Measurements from ENCODE around the gene SCAI. TPM values are rescaled to one million over a fixed set of nuclear protein-coding genes. Genes with fewer than 3 reads are reported as not detected.

The SCAI gene
- polyA plus RNA-seq, 2 of the 4 experiments (the other 2 are of a cell fraction) = 2.1 to 5.0 TPM

DNA sequence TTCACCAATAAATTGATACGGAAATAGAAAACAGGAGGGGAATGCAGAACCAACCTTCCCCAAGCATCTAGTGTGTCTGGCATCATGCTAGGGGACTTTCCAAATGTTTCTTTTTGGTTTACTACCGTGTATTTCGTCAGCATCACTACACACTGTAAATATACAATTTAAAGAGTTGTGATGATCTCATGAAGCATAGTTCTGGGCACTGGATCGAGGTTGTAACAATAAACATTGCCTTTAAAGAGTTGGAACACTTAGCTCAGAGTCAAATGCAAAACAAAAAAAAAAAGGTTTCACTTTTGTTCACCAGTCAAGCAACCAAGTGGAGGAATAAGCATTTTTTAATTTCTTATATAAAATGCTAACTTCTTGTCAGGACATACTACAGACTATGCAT lies 2.9 kb upstream of the SCAI start:
- H3K9me3 ChIP-seq = no peaks in the 10 kb centered on the region
- H3K27ac ChIP-seq = no peak overlapping the region
- TF ChIP-seq HEYL (CRISPR knock-in tag; IDR thresholded peaks at IDR 0.05) (no peak), TP53 (CRISPR knock-in tag; IDR thresholded peaks at IDR 0.05) (no peak), POLR2AphosphoS2 (conservative IDR thresholded peaks at IDR 0.05; ENCODE audit: low read length) (no peak), RARB (CRISPR knock-in tag; IDR thresholded peaks at IDR 0.05) (no peak), EHF (CRISPR knock-in tag; IDR thresholded peaks at IDR 0.05) (no peak), CHD2 (IDR thresholded peaks at IDR 0.05; ENCODE audit: low read length, partially characterized antibody) (no peak), ZC3H11A (IDR thresholded peaks at IDR 0.05) (no peak), HOXA7 (CRISPR knock-in tag; IDR thresholded peaks at IDR 0.05) (no peak), RAD21 (conservative IDR thresholded peaks at IDR 0.05 in 1 of 2, IDR thresholded peaks at IDR 0.05 in 1 of 2) (no peak), HOXB5 (CRISPR knock-in tag; IDR thresholded peaks at IDR 0.05) (no peak), POLR2A (IDR thresholded peaks at IDR 0.05; ENCODE audit: low read length) (no peak), SMC3 (IDR thresholded peaks at IDR 0.05) (no peak), GATA3 (IDR thresholded peaks at IDR 0.05; ENCODE audit: borderline replicate concordance) (no peak), MYC (IDR thresholded peaks at IDR 0.05; ENCODE audit: borderline replicate concordance, low read length) (no peak)
- TF ChIP-seq, protein P1, sequence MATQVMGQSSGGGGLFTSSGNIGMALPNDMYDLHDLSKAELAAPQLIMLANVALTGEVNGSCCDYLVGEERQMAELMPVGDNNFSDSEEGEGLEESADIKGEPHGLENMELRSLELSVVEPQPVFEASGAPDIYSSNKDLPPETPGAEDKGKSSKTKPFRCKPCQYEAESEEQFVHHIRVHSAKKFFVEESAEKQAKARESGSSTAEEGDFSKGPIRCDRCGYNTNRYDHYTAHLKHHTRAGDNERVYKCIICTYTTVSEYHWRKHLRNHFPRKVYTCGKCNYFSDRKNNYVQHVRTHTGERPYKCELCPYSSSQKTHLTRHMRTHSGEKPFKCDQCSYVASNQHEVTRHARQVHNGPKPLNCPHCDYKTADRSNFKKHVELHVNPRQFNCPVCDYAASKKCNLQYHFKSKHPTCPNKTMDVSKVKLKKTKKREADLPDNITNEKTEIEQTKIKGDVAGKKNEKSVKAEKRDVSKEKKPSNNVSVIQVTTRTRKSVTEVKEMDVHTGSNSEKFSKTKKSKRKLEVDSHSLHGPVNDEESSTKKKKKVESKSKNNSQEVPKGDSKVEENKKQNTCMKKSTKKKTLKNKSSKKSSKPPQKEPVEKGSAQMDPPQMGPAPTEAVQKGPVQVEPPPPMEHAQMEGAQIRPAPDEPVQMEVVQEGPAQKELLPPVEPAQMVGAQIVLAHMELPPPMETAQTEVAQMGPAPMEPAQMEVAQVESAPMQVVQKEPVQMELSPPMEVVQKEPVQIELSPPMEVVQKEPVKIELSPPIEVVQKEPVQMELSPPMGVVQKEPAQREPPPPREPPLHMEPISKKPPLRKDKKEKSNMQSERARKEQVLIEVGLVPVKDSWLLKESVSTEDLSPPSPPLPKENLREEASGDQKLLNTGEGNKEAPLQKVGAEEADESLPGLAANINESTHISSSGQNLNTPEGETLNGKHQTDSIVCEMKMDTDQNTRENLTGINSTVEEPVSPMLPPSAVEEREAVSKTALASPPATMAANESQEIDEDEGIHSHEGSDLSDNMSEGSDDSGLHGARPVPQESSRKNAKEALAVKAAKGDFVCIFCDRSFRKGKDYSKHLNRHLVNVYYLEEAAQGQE (IDR thresholded peaks at IDR 0.05) = no peak
- TF ChIP-seq, protein P2, sequence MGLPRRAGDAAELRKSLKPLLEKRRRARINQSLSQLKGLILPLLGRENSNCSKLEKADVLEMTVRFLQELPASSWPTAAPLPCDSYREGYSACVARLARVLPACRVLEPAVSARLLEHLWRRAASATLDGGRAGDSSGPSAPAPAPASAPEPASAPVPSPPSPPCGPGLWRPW (IDR thresholded peaks at IDR 0.05) = no peak
- ChIA-PET CTCF (no interaction called here), POLR2A (no interaction called here)
- no peak for FAIRE-seq
- peaks cover 9% of the 10 kb centered on the region; the same call in 2 of the 3 replicates for H3K4me1 ChIP-seq
- DNase-seq (ENCODE audit: low read depth in 1 of 2, low spot score in 1 of 2) = no peak
- no peak overlapping the region for H3K4me2 ChIP-seq
- no peak for ATAC-seq
- 38% methylated on average over 4 of the region's 4 CpGs for WGBS (ENCODE audit: missing lambda C conversion rate)
- H3K4me3 ChIP-seq = no peak overlapping the region

DNA sequence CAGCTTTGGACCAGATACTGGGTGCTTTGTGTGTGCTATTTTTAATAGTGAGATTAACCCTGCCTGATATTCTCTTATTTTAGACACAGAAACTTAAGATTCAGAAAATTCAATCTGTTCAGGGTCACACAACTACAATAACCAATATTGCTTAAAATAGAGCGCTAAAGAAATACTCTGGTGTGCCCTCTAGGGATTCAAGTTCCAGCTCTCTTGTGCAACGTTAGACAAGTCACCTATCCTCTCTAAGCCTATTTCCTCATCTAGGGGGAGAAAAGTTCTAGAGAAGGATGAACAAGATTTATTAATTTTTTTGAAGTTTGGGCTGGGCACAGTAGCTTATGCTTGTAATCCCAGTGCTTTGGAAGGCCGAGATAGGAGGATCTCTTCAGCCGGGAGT lies 2.1 kb upstream of the SCAI start:
- DNase-seq (ENCODE audit: low read depth in 1 of 2, low spot score in 1 of 2) (no peak), ATAC-seq (no peak), FAIRE-seq (no peak)
- H3K4me3 ChIP-seq = no peak overlapping the region
- CTCF ChIA-PET = no interaction called here
- H3K9me3 ChIP-seq = no peaks in the 10 kb centered on the region
- 76% methylated on average over 4 of the region's 4 CpGs for whole genome bisulfite sequencing (ENCODE audit: missing lambda C conversion rate)
- no peak overlapping the region for H3K4me2 ChIP-seq
- TF ChIP-seq CEBPB (IDR thresholded peaks at IDR 0.05) = peak in 1 of 2 experiments; percentile 29; a peak in 1 of 4 replicates
- TF ChIP-seq, protein P3, sequence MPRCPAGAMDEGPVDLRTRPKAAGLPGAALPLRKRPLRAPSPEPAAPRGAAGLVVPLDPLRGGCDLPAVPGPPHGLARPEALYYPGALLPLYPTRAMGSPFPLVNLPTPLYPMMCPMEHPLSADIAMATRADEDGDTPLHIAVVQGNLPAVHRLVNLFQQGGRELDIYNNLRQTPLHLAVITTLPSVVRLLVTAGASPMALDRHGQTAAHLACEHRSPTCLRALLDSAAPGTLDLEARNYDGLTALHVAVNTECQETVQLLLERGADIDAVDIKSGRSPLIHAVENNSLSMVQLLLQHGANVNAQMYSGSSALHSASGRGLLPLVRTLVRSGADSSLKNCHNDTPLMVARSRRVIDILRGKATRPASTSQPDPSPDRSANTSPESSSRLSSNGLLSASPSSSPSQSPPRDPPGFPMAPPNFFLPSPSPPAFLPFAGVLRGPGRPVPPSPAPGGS (IDR thresholded peaks at IDR 0.05) = no peak
- no peak overlapping the region for H3K27ac ChIP-seq
- peaks cover 9% of the 10 kb centered on the region; the same call in 2 of the 3 replicates for H3K4me1 ChIP-seq
- POLR2A ChIA-PET = no interaction called here

DNA sequence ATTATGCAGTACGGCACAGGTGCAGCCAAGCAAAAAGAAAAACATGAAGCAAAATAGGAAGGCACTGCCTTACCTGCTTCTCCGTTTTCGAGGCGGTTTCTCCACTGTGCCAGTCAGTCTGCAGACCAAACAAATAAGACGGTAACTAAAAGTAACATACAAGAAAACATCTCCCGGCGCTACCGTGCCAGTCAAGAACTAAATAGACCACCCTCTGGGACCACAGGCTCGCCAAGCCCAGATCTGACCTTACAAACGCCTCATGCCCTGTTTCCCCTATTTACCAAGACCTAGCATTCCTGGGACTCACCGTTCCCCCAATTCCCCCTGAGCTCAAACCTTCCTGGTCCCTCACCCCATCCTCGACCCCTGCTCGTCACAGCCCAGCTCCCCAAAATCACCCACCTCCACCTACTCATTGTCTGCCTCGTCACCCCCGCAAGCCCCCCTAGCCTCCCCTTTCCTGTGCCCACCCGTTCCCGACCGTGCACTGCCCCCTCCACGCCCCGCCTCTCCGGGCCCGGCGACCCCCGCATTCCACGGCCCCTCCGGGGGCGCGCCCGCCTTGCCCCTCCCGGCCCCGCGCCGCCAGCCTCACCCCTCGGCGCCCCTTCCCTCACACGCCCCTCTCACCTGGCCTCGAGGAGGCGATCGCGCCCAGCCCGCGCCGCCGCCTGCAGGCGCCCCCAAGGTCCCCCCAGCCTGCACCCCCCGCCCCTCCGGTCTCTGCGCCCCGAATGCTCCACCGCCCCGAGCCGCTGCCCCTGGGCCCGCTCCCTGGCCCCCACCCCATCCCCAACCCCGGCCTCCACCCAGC lies 560 bp downstream of the SCAI start:
- no peak for FAIRE-seq
- CTCF ChIA-PET = interaction anchor here (0.7 to 2.2 kb wide), 16 partner anchors 9 to 371 kb away, joined by 3 to 14 read pairs (median 4); partner anchors contain the start of gene NR6A1
- POLR2A ChIA-PET = interaction anchor here (0.6 to 1.3 kb wide), 4 partner anchors 57 to 483 kb away, joined by 3 to 9 read pairs (median 4); partner anchors contain the start of genes ARPC5L and RPL35

More for the DNA sequence above, 560 bp downstream of the SCAI start:
- ATAC-seq = no peak; a peak in 1 of 6 replicates
- Histone ChIP-seq H3K27ac (peak overlapping the region; percentile 89 to 95), H3K9me3 (no peaks in the 10 kb centered on the region), H3K4me1 (peaks cover 9% of the 10 kb centered on the region; the same call in 2 of the 3 replicates), H3K4me2 (peak overlapping the region; percentile 85), H3K4me3 (peak overlapping the region; percentile 88)
- TF ChIP-seq, protein P4, sequence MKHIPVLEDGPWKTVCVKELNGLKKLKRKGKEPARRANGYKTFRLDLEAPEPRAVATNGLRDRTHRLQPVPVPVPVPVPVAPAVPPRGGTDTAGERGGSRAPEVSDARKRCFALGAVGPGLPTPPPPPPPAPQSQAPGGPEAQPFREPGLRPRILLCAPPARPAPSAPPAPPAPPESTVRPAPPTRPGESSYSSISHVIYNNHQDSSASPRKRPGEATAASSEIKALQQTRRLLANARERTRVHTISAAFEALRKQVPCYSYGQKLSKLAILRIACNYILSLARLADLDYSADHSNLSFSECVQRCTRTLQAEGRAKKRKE (CRISPR knock-in tag; IDR thresholded peaks at IDR 0.05; ENCODE audit: low read depth) = no peak
- no peak for TF ChIP-seq MAZ (IDR thresholded peaks at IDR 0.05; ENCODE audit: borderline replicate concordance, low read depth, low read length)
- TF ChIP-seq ZSCAN20 (CRISPR knock-in tag; IDR thresholded peaks at IDR 0.05) = no peak
- TF ChIP-seq NPAS2 (CRISPR knock-in tag; IDR thresholded peaks at IDR 0.05; ENCODE audit: borderline replicate concordance) = no peak
- TF ChIP-seq, protein P2 (IDR thresholded peaks at IDR 0.05) = no peak
- no peak for TF ChIP-seq EP300 (IDR thresholded peaks at IDR 0.05)
- TF ChIP-seq CHD4 (IDR thresholded peaks at IDR 0.05; ENCODE audit: borderline replicate concordance) = no peak
- no peak for TF ChIP-seq PHF8 (IDR thresholded peaks at IDR 0.05; ENCODE audit: borderline replicate concordance, low read depth)
- TF ChIP-seq HDAC2 (IDR thresholded peaks at IDR 0.05) = no peak
- TF ChIP-seq ZNF302 (CRISPR knock-in tag; IDR thresholded peaks at IDR 0.05) = no peak
- no peak for TF ChIP-seq RARB (CRISPR knock-in tag; IDR thresholded peaks at IDR 0.05)
- TF ChIP-seq TP53 (CRISPR knock-in tag; IDR thresholded peaks at IDR 0.05) = no peak
- WGBS (ENCODE audit: missing lambda C conversion rate) = 14% methylated on average over 13 of the region's 54 CpGs
- DNase-seq (ENCODE audit: low read depth in 1 of 2, low spot score in 1 of 2) = no peak
